Measurements from ENCODE around the gene P2RY14.

- TF ChIP-seq CTCF (optimal IDR thresholded peaks at IDR 0.05 in 1 of 3, IDR thresholded peaks at IDR 0.05 in 1 of 3, conservative IDR thresholded peaks at IDR 0.05 in 1 of 3; ENCODE audit: extremely low read depth in 1 of 3, insufficient read depth in 2 of 3, low read length in 3 of 3) (no peak), EZH2 (IDR thresholded peaks at IDR 0.05; ENCODE audit: low read length) (no peak)
Measured at GRCh38 chr3:151197981-151198767, 80.2 kb downstream of the P2RY14 start.
